Activated naive CD8-positive, alpha-beta T cell (primary cell): ENCODE measurements around the gene DEK.
"Not testable (repeated sequence)": the region's sequence is repeated elsewhere in the genome, so short reads cannot be mapped to it uniquely, and the experiment has no call there.

ENCODE experiments used
- H3K27ac Mint-ChIP-seq: one replicate; pipeline ENCODE4 v1.8.0; 2021; ENCODE audit warnings: mixed read lengths
- H3K27me3 Mint-ChIP-seq: one replicate; pipeline ENCODE4 v1.8.0; 2021; ENCODE audit warnings: mixed read lengths
- H3K36me3 Mint-ChIP-seq: one replicate; pipeline ENCODE4 v1.8.0; 2021; ENCODE audit warnings: mixed read lengths
- H3K4me1 Mint-ChIP-seq: one replicate; pipeline ENCODE4 v1.8.0; 2021; ENCODE audit warnings: low read depth, mixed read lengths
- H3K4me3 Mint-ChIP-seq: one replicate; pipeline ENCODE4 v1.8.0; 2021; ENCODE audit warnings: mild to moderate bottlenecking, mixed read lengths
- H3K9me3 Mint-ChIP-seq: one replicate; pipeline ENCODE4 v1.8.0; 2021; ENCODE audit warnings: low read depth, mixed read lengths

DEK gene

GRCh38 chr6:18264219-18264922, at the start of gene DEK:
Gene DEK (minus strand): TSS chr6:18264530. CDS start chr6:18263987, 543 bp downstream.
- Mint-ChIP-seq H3K9me3 (no peaks in the 10 kb centered on the region), H3K27me3 (no peaks in the 10 kb centered on the region), H3K27ac (peak within 1 kb of the TSS; percentile 97), H3K4me1 (peaks cover 50% of the 10 kb centered on the region), H3K4me3 (peak within 1 kb of the TSS; percentile 98), H3K36me3 (peaks cover 3% of the 10 kb centered on the region)

GRCh38 chr6:18312368-18312767, 48.0 kb upstream of the DEK start:
- Mint-ChIP-seq H3K4me3 (no peak overlapping the region), H3K27me3 (no peaks in the 10 kb centered on the region), H3K4me1 (no peaks in the 10 kb centered on the region), H3K27ac (no peak overlapping the region), H3K9me3 (peaks cover 3% of the 10 kb centered on the region), H3K36me3 (no peaks in the 10 kb centered on the region)

- not testable (repeated sequence) for H3K9me3 Mint-ChIP-seq, H3K36me3 Mint-ChIP-seq, H3K27ac Mint-ChIP-seq, H3K4me3 Mint-ChIP-seq, H3K27me3 Mint-ChIP-seq, H3K4me1 Mint-ChIP-seq
These were observed 45.7 kb upstream of the DEK start for GRCh38 chr6:18310010-18310409.

GRCh38 chr6:18309046-18309445, 44.7 kb upstream of the DEK start:
- Mint-ChIP-seq H3K9me3 (peaks cover 3% of the 10 kb centered on the region), H3K4me1 (no peaks in the 10 kb centered on the region), H3K4me3 (no peak overlapping the region), H3K27me3 (no peaks in the 10 kb centered on the region), H3K27ac (no peak overlapping the region), H3K36me3 (no peaks in the 10 kb centered on the region)

- Mint-ChIP-seq H3K27ac (no peak overlapping the region), H3K36me3 (no peaks in the 10 kb centered on the region), H3K27me3 (no peaks in the 10 kb centered on the region), H3K4me3 (no peak overlapping the region), H3K9me3 (peaks cover 3% of the 10 kb centered on the region), H3K4me1 (no peaks in the 10 kb centered on the region)
These were observed 43.9 kb upstream of the DEK start for GRCh38 chr6:18308070-18308735.

GRCh38 chr6:18306977-18307376, 42.6 kb upstream of the DEK start:
- no peak overlapping the region for H3K4me3 Mint-ChIP-seq
- no peaks in the 10 kb centered on the region for H3K36me3 Mint-ChIP-seq
- no peaks in the 10 kb centered on the region for H3K4me1 Mint-ChIP-seq
- H3K27ac Mint-ChIP-seq, result no peak overlapping the region
- H3K9me3 Mint-ChIP-seq, result peaks cover 3% of the 10 kb centered on the region
- no peaks in the 10 kb centered on the region for H3K27me3 Mint-ChIP-seq

GRCh38 chr6:18302561-18303439, 38.5 kb upstream of the DEK start:
- H3K27ac Mint-ChIP-seq, result no peak overlapping the region
- no peaks in the 10 kb centered on the region for H3K4me1 Mint-ChIP-seq
- H3K27me3 Mint-ChIP-seq, result no peaks in the 10 kb centered on the region
- no peaks in the 10 kb centered on the region for H3K36me3 Mint-ChIP-seq
- no peaks in the 10 kb centered on the region for H3K9me3 Mint-ChIP-seq
- H3K4me3 Mint-ChIP-seq, result no peak overlapping the region

GRCh38 chr6:18293076-18293904, 29.0 kb upstream of the DEK start:
- no peaks in the 10 kb centered on the region for H3K4me1 Mint-ChIP-seq
- peaks cover 5% of the 10 kb centered on the region for H3K27me3 Mint-ChIP-seq
- no peaks in the 10 kb centered on the region for H3K36me3 Mint-ChIP-seq
- H3K27ac Mint-ChIP-seq, result no peak overlapping the region
- no peaks in the 10 kb centered on the region for H3K9me3 Mint-ChIP-seq
- no peak overlapping the region for H3K4me3 Mint-ChIP-seq

GRCh38 chr6:18289283-18289682, 25.0 kb upstream of the DEK start:
- H3K4me1 Mint-ChIP-seq, result no peaks in the 10 kb centered on the region
- no peak overlapping the region for H3K4me3 Mint-ChIP-seq
- H3K27me3 Mint-ChIP-seq, result peaks cover 11% of the 10 kb centered on the region
- no peak overlapping the region for H3K27ac Mint-ChIP-seq
- H3K9me3 Mint-ChIP-seq, result no peaks in the 10 kb centered on the region
- H3K36me3 Mint-ChIP-seq, result no peaks in the 10 kb centered on the region

- Mint-ChIP-seq H3K9me3 (no peaks in the 10 kb centered on the region), H3K36me3 (no peaks in the 10 kb centered on the region), H3K4me3 (no peak overlapping the region), H3K27me3 (peaks cover 22% of the 10 kb centered on the region), H3K27ac (no peak overlapping the region), H3K4me1 (no peaks in the 10 kb centered on the region)
These were observed 19.9 kb upstream of the DEK start for GRCh38 chr6:18284261-18284660.

- Mint-ChIP-seq H3K4me1 (peaks cover 6% of the 10 kb centered on the region), H3K36me3 (no peaks in the 10 kb centered on the region), H3K27ac (no peak overlapping the region), H3K4me3 (no peak overlapping the region), H3K9me3 (no peaks in the 10 kb centered on the region), H3K27me3 (peaks cover 33% of the 10 kb centered on the region)
These were observed 17.2 kb upstream of the DEK start for GRCh38 chr6:18281564-18281963.

GRCh38 chr6:18280084-18280483, 15.8 kb upstream of the DEK start:
- Mint-ChIP-seq H3K27me3 (peaks cover 39% of the 10 kb centered on the region), H3K4me3 (no peak overlapping the region), H3K9me3 (no peaks in the 10 kb centered on the region), H3K27ac (no peak overlapping the region), H3K36me3 (peaks cover 4% of the 10 kb centered on the region), H3K4me1 (peaks cover 6% of the 10 kb centered on the region)

- peaks cover 42% of the 10 kb centered on the region for H3K27me3 Mint-ChIP-seq
- H3K9me3 Mint-ChIP-seq, result no peaks in the 10 kb centered on the region
- no peak overlapping the region for H3K4me3 Mint-ChIP-seq
- H3K27ac Mint-ChIP-seq, result no peak overlapping the region
- H3K36me3 Mint-ChIP-seq, result peaks cover 5% of the 10 kb centered on the region
- H3K4me1 Mint-ChIP-seq, result peaks cover 6% of the 10 kb centered on the region
These were observed 15.1 kb upstream of the DEK start for GRCh38 chr6:18279422-18279821.

- Mint-ChIP-seq H3K9me3 (no peaks in the 10 kb centered on the region), H3K27ac (no peak overlapping the region), H3K27me3 (peaks cover 38% of the 10 kb centered on the region), H3K4me3 (peak overlapping the region; percentile 73), H3K36me3 (peaks cover 5% of the 10 kb centered on the region), H3K4me1 (peaks cover 6% of the 10 kb centered on the region)
These were observed 13.1 kb upstream of the DEK start for GRCh38 chr6:18277237-18278006.
